Upper lobe of right lung (tissue), 1 donor: ENCODE results near the gene ENO1. TPM values are rescaled to one million over a fixed set of nuclear protein-coding genes. Genes with fewer than 3 reads are reported as not detected.

ENCODE experiments used
- ATAC-seq: fragments of 200-7000 bp; cut with Tn5 transposase; one replicate; pipeline ENCODE4 v1.9.1; 2020; ENCODE audit warnings: mild to moderate bottlenecking, moderate library complexity
- DNase-seq: peaks from one replicate; pipeline ENCODE4 v3.0.0-alpha.2; 2020
- H3K27ac ChIP-seq: fragments of 200-600 bp; one replicate; pipeline ENCODE4 v1.8.0; 2022
- H3K27me3 ChIP-seq: fragments of 200-600 bp; one replicate; pipeline ENCODE4 v1.8.0; 2022; ENCODE audit warnings: mild to moderate bottlenecking
- H3K36me3 ChIP-seq: fragments of 200-600 bp; one replicate; pipeline ENCODE4 v1.8.0; 2022
- H3K4me1 ChIP-seq: fragments of 200-600 bp; one replicate; pipeline ENCODE4 v1.8.0; 2022
- H3K4me3 ChIP-seq: fragments of 200-600 bp; one replicate; pipeline ENCODE4 v1.8.0; 2022; ENCODE audit warnings: mild to moderate bottlenecking
- H3K9me3 ChIP-seq: fragments of 200-600 bp; one replicate; pipeline ENCODE4 v1.8.0; 2022
- intact Hi-C: fragments of 100-400 bp; cut with DNase I; formaldehyde crosslinking; loops from one replicate; pipeline ENCODE4 v1.11.0; 2022
- total RNA-seq: library from RNA; stranded (reverse); fragmentation: NEBNext Ultra II Directional; extraction: Animal tissue kit (Norgen Biotek cat#: 25700); gene quantifications from one replicate; pipeline ENCODE4 v1.2.1, GENCODE V29; 2021
- TF ChIP-seq, protein P1 (sequence below): fragments of 200-600 bp; IDR thresholded peaks from one replicate; pipeline ENCODE4 v1.8.0; 2022; ENCODE audit warnings: antibody characterized with exemption
- donor health status: DM: no; HTN: yes; CAD: no; lungs with severe emphysema.

The ENO1 gene
- total RNA-seq, 1 donor from 2014 or later: 640 TPM

DNA sequence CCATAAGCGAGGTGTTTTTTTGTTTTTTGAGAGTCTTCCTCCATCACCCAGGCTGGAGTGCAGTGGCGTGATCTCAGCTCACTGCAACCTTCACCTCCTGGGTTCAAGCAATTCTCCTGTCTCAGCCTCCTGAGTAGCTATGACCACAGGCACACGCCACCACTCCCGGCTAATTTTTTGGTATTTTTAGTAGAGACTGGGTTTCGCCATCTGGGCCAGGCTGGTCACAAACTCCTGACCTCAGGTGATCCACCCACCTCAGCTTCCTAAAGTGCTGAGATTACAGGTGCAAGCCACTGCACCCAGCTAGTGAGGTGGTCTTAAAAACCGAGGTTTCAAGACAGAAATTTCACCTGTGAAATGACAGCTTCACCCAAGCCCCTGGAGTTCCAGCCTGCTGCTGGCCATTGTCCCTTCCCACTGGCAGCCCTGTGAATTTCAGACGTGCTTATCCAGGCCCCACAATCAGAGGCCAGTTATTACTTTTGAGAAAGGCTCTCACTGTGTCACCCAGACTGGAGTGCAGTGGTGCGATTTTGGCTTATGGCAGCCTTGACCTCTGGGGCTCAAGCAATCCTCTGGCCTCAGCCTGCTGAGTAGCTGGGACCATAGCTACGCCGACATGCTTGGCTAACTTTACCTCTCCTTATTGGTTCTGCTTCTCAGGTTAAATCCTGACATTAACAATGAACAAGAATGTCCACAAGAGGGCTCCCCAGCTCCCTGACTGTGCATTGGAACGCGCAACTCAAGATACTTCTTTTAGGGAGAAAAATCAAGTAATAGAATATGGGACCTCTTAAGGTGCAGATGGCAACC, 19.4 kb downstream of the ENO1 start:
- peaks cover 73% of the 10 kb centered on the region for H3K36me3 ChIP-seq
- DNase-seq: no peak
- no peak overlapping the region for H3K27ac ChIP-seq

DNA sequence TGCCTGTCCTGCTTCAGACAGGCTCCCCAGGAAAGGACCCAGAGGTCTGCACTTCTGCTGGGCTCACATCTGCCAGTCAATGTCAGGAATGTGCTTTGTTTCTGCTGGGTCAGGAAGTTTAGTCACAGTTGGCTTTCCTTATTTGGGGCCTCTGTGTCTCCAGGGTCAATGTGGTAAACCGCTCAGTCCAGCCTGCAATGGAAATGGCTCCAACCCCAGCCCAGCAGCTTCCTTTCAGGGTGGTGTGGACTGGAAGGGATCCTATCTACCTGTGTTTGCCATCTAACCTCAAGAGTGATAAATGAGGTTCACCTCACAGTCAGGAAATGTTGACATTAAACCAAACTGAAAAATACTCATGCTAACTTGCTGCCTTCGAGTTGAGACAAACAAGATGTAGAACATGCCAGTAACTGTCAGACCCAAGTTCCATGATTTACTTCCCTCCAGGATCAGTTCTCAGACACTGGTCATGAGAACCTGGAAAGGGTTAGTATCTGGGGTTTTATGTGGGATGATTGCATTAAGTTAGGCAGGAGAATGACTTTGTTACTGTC, 20.3 kb downstream of the ENO1 start:
- Histone ChIP-seq H3K27me3 (no peaks in the 10 kb centered on the region), H3K4me1 (peaks cover 18% of the 10 kb centered on the region), H3K4me3 (no peak overlapping the region), H3K9me3 (no peaks in the 10 kb centered on the region), H3K27ac (peak overlapping the region; percentile 4), H3K36me3 (peaks cover 64% of the 10 kb centered on the region)
- TF ChIP-seq, protein P1, sequence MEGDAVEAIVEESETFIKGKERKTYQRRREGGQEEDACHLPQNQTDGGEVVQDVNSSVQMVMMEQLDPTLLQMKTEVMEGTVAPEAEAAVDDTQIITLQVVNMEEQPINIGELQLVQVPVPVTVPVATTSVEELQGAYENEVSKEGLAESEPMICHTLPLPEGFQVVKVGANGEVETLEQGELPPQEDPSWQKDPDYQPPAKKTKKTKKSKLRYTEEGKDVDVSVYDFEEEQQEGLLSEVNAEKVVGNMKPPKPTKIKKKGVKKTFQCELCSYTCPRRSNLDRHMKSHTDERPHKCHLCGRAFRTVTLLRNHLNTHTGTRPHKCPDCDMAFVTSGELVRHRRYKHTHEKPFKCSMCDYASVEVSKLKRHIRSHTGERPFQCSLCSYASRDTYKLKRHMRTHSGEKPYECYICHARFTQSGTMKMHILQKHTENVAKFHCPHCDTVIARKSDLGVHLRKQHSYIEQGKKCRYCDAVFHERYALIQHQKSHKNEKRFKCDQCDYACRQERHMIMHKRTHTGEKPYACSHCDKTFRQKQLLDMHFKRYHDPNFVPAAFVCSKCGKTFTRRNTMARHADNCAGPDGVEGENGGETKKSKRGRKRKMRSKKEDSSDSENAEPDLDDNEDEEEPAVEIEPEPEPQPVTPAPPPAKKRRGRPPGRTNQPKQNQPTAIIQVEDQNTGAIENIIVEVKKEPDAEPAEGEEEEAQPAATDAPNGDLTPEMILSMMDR: no peak
- ATAC-seq (peak; percentile 39), DNase-seq (no peak)
- intact Hi-C loops: no loop called here

More for the DNA sequence above, 19.4 kb downstream of the ENO1 start:
- no peaks in the 10 kb centered on the region for H3K9me3 ChIP-seq
- no peaks in the 10 kb centered on the region for H3K27me3 ChIP-seq
- peaks cover 18% of the 10 kb centered on the region for H3K4me1 ChIP-seq
- H3K4me3 ChIP-seq: no peak overlapping the region
- intact Hi-C loops: no loop called here
- TF ChIP-seq, protein P1: peak; percentile 65
- ATAC-seq: peak; percentile 74

DNA sequence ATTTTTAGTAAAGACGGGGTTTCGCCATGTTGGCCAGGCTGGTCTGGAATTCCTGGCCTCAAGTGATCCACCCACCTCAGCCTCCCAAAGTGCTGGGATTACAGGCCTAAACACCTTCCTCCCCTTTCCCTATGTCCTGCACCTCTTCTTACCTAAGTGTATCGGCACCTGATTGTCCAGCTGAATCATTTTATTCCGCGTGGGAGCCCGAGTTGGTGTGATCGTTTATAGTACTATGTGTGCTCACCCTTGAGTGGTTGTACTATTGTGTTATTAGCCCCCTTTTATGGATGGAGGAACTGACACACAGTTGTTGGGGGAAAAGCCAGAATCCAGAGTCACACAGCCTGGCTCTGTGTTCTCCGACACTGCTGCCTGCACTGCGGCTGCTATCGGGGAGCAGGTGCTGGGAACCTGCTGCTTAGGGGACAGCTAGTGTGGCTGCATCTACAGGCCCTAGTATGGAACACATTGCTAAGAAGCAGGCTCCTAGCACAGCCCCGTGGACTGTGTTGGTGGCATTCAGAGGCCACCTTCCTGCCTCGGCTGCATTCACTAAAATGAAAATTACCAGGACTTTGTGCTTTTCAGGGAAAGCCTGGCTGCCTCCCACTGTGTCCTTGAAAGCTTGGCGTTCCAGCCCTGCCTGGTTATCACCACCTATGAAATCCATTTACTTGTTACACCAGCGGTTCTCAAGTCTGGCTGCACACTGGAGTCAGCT, 21.6 kb downstream of the ENO1 start:
- Histone ChIP-seq H3K36me3 (peaks cover 51% of the 10 kb centered on the region), H3K27ac (no peak overlapping the region), H3K27me3 (no peaks in the 10 kb centered on the region), H3K9me3 (no peaks in the 10 kb centered on the region), H3K4me3 (no peak overlapping the region), H3K4me1 (peaks cover 18% of the 10 kb centered on the region)
- intact Hi-C loops: no loop called here
- TF ChIP-seq, protein P1: no peak
- ATAC-seq: no peak
- DNase-seq: no peak

DNA sequence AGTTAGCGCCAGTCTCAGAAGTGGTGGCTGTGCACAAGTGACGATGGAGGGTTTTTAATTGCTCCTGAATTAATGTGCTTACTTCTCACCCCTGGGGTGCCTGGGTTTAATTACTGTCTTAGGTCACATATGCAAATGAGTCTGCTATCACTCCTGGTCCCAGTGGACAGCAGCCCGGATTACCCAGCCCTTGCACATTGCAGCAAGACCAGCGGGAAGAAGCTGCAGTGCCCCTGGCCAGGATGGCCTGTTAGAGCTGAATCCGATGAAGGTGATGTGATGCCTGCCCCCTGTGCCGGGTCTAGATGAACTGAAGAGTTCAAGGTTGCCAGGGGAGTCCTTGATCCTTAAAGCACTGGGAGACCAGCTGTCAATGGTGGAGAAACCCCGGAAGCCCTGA, 24.2 kb downstream of the ENO1 start:
- no peak for DNase-seq
- H3K36me3 ChIP-seq: peaks cover 26% of the 10 kb centered on the region
- intact Hi-C loops: no loop called here
- peaks cover 14% of the 10 kb centered on the region for H3K4me1 ChIP-seq
- H3K27ac ChIP-seq: no peak overlapping the region
- ATAC-seq: no peak
- H3K27me3 ChIP-seq: no peaks in the 10 kb centered on the region
- TF ChIP-seq, protein P1: no peak
- no peaks in the 10 kb centered on the region for H3K9me3 ChIP-seq
- H3K4me3 ChIP-seq: no peak overlapping the region

DNA sequence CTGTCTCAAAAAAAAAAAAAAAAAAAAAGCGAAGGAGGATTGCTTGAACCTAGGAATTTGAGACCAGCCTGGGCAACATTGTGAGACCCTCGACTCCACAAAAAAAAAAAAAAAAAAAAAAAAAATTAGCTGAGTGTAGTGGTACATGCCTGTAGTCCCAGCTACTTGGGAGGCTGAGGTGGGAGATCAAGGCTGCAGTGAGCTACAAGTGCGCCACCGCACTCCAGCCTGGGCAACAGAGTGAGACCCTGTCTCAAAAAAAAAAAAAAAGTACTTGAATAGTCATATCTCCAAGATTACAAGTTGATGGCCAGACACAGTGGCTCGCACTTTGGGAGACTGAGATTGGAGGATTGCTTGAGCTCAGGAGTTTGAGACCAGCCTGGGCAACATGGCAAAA, 27.4 kb downstream of the ENO1 start:
- Histone ChIP-seq H3K9me3 (no peaks in the 10 kb centered on the region), H3K27me3 (no peaks in the 10 kb centered on the region), H3K4me3 (no peak overlapping the region), H3K36me3 (no peaks in the 10 kb centered on the region), H3K27ac (no peak overlapping the region), H3K4me1 (peaks cover 11% of the 10 kb centered on the region)
- intact Hi-C loops: no loop called here
- TF ChIP-seq, protein P1: no peak
- no peak for ATAC-seq
- DNase-seq: no peak
